Mucosa of rectum (tissue), 2 donors: ENCODE measurements around the gene HACD2.
"Not testable (repeated sequence)": the region's sequence is repeated elsewhere in the genome, so short reads cannot be mapped to it uniquely, and the experiment has no call there.

Source experiments
- H3K27ac ChIP-seq, 2 donors: one replicate each; pipeline ENCODE4 v1.7.0; 2013; ENCODE audit warnings: inconsistent platforms in 2 of 2, low read depth in 2 of 2, low read length in 2 of 2
- H3K27me3 ChIP-seq, 2 donors: one replicate each; pipeline ENCODE4 v1.7.0; 2013; ENCODE audit warnings: low read length in 2 of 2; ENCODE audit not compliant: control insufficient read depth in 2 of 2, insufficient read depth in 2 of 2
- H3K36me3 ChIP-seq, 2 donors: one replicate each; pipeline ENCODE4 v1.7.0; 2013; ENCODE audit warnings: low read length in 2 of 2; ENCODE audit not compliant: control insufficient read depth in 2 of 2, insufficient read depth in 2 of 2
- H3K4me1 ChIP-seq, 2 donors: one replicate each; pipeline ENCODE4 v1.7.0; 2013; ENCODE audit warnings: low read length in 2 of 2, mild to moderate bottlenecking in 1 of 2; ENCODE audit not compliant: control insufficient read depth in 2 of 2, insufficient read depth in 2 of 2
- H3K4me3 ChIP-seq, 2 donors: one replicate each; pipeline ENCODE4 v1.7.0; 2013; ENCODE audit warnings: low read length in 2 of 2
- H3K9ac ChIP-seq, 2 donors: one replicate each; pipeline ENCODE4 v1.7.0; 2013; ENCODE audit warnings: low read length in 2 of 2, low read depth in 1 of 2, mild to moderate bottlenecking in 1 of 2
- H3K9me3 ChIP-seq, 2 donors: one replicate each; pipeline ENCODE4 v1.7.0; 2013; ENCODE audit warnings: low read length in 2 of 2; ENCODE audit not compliant: control insufficient read depth in 2 of 2
- donor health status: healthy.
- donor health status: Normal muscosa, but diverticular disease.

HACD2 gene

GRCh38 chr3:123489400-123490004 is 95.4 kb downstream of the HACD2 start:
- no peak overlapping the region for H3K9ac ChIP-seq
- H3K36me3 ChIP-seq, result peaks cover 0 to 8% of the 10 kb centered on the region in 2 donors
- no peak overlapping the region for H3K4me3 ChIP-seq
- no peaks in the 10 kb centered on the region for H3K9me3 ChIP-seq
- H3K27me3 ChIP-seq, result no peaks in the 10 kb centered on the region
- H3K4me1 ChIP-seq, result no peaks in the 10 kb centered on the region
- no peak overlapping the region for H3K27ac ChIP-seq

GRCh38 chr3:123488645-123489347 is 96.1 kb downstream of the HACD2 start:
- H3K9me3 ChIP-seq, result no peaks in the 10 kb centered on the region
- H3K4me1 ChIP-seq, result no peaks in the 10 kb centered on the region
- no peak overlapping the region for H3K4me3 ChIP-seq
- H3K36me3 ChIP-seq, result peaks cover 0 to 8% of the 10 kb centered on the region in 2 donors
- H3K9ac ChIP-seq, result no peak overlapping the region
- H3K27me3 ChIP-seq, result no peaks in the 10 kb centered on the region
- H3K27ac ChIP-seq, result no peak overlapping the region

GRCh38 chr3:123487063-123487462 is 97.8 kb downstream of the HACD2 start:
- not testable (repeated sequence) for H3K4me1 ChIP-seq, H3K4me3 ChIP-seq, H3K9me3 ChIP-seq, H3K27me3 ChIP-seq, H3K27ac ChIP-seq, H3K9ac ChIP-seq, H3K36me3 ChIP-seq

- Histone ChIP-seq H3K27me3 (no peaks in the 10 kb centered on the region), H3K4me1 (no peaks in the 10 kb centered on the region), H3K9ac (no peak overlapping the region), H3K36me3 (peaks cover 0 to 4% of the 10 kb centered on the region in 2 donors), H3K4me3 (no peak overlapping the region), H3K27ac (no peak overlapping the region), H3K9me3 (no peaks in the 10 kb centered on the region)
Observed at GRCh38 chr3:123486460-123486859, 98.4 kb downstream of the HACD2 start.

- Histone ChIP-seq H3K4me3 (no peak overlapping the region), H3K4me1 (no peaks in the 10 kb centered on the region), H3K27ac (no peak overlapping the region), H3K27me3 (no peaks in the 10 kb centered on the region), H3K9ac (no peak overlapping the region), H3K9me3 (no peaks in the 10 kb centered on the region), H3K36me3 (peaks cover 0 to 4% of the 10 kb centered on the region in 2 donors)
Observed at GRCh38 chr3:123485551-123485950, 99.3 kb downstream of the HACD2 start.

GRCh38 chr3:123483146-123483545 is 101.7 kb downstream of the HACD2 start:
- no peak overlapping the region for H3K9ac ChIP-seq
- H3K4me1 ChIP-seq, result no peaks in the 10 kb centered on the region
- H3K27me3 ChIP-seq, result no peaks in the 10 kb centered on the region
- H3K4me3 ChIP-seq, result no peak overlapping the region
- no peak overlapping the region for H3K27ac ChIP-seq
- H3K36me3 ChIP-seq, result no peaks in the 10 kb centered on the region
- H3K9me3 ChIP-seq, result no peaks in the 10 kb centered on the region

- Histone ChIP-seq H3K36me3 (no peaks in the 10 kb centered on the region), H3K4me3 (no peak overlapping the region), H3K9me3 (no peaks in the 10 kb centered on the region), H3K9ac (no peak overlapping the region), H3K27ac (no peak overlapping the region), H3K27me3 (no peaks in the 10 kb centered on the region), H3K4me1 (no peaks in the 10 kb centered on the region)
Observed at GRCh38 chr3:123481722-123482457, 103.0 kb downstream of the HACD2 start.

- Histone ChIP-seq H3K4me3 (no peak overlapping the region), H3K4me1 (no peaks in the 10 kb centered on the region), H3K9ac (no peak overlapping the region), H3K27me3 (no peaks in the 10 kb centered on the region), H3K36me3 (no peaks in the 10 kb centered on the region), H3K9me3 (no peaks in the 10 kb centered on the region), H3K27ac (no peak overlapping the region)
Observed at GRCh38 chr3:123481071-123481470, 103.8 kb downstream of the HACD2 start.

- no peak overlapping the region for H3K9ac ChIP-seq
- no peaks in the 10 kb centered on the region for H3K4me1 ChIP-seq
- H3K9me3 ChIP-seq, result no peaks in the 10 kb centered on the region
- no peaks in the 10 kb centered on the region for H3K36me3 ChIP-seq
- H3K27me3 ChIP-seq, result peaks cover 0 to 2% of the 10 kb centered on the region in 2 donors
- no peak overlapping the region for H3K4me3 ChIP-seq
- H3K27ac ChIP-seq, result no peak overlapping the region
Observed at GRCh38 chr3:123480428-123480827, 104.4 kb downstream of the HACD2 start.

- Histone ChIP-seq H3K9ac (no peak overlapping the region), H3K9me3 (no peaks in the 10 kb centered on the region), H3K36me3 (no peaks in the 10 kb centered on the region), H3K4me1 (no peaks in the 10 kb centered on the region), H3K4me3 (no peak overlapping the region), H3K27ac (no peak overlapping the region), H3K27me3 (peaks cover 0 to 2% of the 10 kb centered on the region in 2 donors)
Observed at GRCh38 chr3:123479891-123480290, 105.0 kb downstream of the HACD2 start.
